LNCaP clone FGC (cell line): ENCODE data around the gene MBOAT2.
A peak's percentile ranks its signal among the peaks of the same experiment; 100 is the strongest.
"Not testable (repeated sequence)": the region's sequence is repeated elsewhere in the genome, so short reads cannot be mapped to it uniquely, and the experiment has no call there.

Experiments used
- DNase-seq: peaks from one replicate; pipeline ENCODE4 v3.0.0-alpha.2; 2011; ENCODE audit warnings: low read depth
- H3K4me3 ChIP-seq: 2 replicates; pipeline ENCODE4 v1.5.1; 2011; ENCODE audit warnings: mild to moderate bottlenecking, low read depth, low read length, control low read depth
- CTCF ChIP-seq: IDR thresholded peaks from 2 replicates; pipeline ENCODE4 v1.5.1; 2012; ENCODE audit warnings: mild to moderate bottlenecking; ENCODE audit not compliant: control insufficient read depth, insufficient read depth; ENCODE audit errors: extremely low read depth

Gene MBOAT2

GRCh38 chr2:8925411-8925810 is 78.1 kb downstream of the MBOAT2 start:
- TF ChIP-seq CTCF, result no peak
- H3K4me3 ChIP-seq, result no peak overlapping the region
- DNase-seq, result no peak

GRCh38 chr2:8923183-8923582 is 80.3 kb downstream of the MBOAT2 start:
- TF ChIP-seq CTCF, result no peak
- DNase-seq, result no peak

DNA sequence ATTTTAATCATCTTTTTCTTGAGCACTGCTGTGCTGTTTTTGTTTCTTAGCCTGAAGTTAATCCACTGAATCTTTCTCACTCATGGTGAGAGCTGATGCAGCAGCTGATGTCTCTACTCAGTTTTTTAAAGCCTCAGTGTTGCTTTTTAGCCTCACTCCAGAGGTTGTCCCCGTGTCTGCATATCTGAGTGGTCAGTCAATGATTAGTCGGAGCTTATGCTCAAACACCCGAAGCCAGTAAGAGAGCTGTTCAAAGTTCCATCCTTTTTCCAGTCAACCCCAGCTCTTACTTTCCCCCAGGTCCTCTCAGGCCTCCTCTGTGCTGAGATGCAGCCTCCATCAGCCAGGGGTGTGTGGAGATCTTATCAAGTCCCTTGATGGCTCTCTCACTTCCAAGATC is 81.1 kb downstream of the MBOAT2 start:
- no peak for DNase-seq
- no peak overlapping the region for H3K4me3 ChIP-seq
- TF ChIP-seq CTCF, result no peak

More at GRCh38 chr2:8923183-8923582, 80.3 kb downstream of the MBOAT2 start:
- H3K4me3 ChIP-seq, result no peak overlapping the region

GRCh38 chr2:8918412-8918811 is 85.1 kb downstream of the MBOAT2 start:
- no peak for TF ChIP-seq CTCF
- H3K4me3 ChIP-seq, result no peak overlapping the region
- peak; percentile 21 for DNase-seq

GRCh38 chr2:8915941-8916340 is 87.5 kb downstream of the MBOAT2 start:
- no peak overlapping the region for H3K4me3 ChIP-seq
- TF ChIP-seq CTCF, result no peak
- no peak for DNase-seq

- not testable (repeated sequence) for H3K4me3 ChIP-seq, DNase-seq
Measured at GRCh38 chr2:8913767-8914166, 89.7 kb downstream of the MBOAT2 start.

GRCh38 chr2:8907764-8908288 is 95.7 kb downstream of the MBOAT2 start:
- no peak for TF ChIP-seq CTCF
- no peak overlapping the region for H3K4me3 ChIP-seq
- no peak for DNase-seq

GRCh38 chr2:8903924-8904323 is 99.6 kb downstream of the MBOAT2 start:
- DNase-seq, H3K4me3 ChIP-seq: not testable (repeated sequence)

DNA sequence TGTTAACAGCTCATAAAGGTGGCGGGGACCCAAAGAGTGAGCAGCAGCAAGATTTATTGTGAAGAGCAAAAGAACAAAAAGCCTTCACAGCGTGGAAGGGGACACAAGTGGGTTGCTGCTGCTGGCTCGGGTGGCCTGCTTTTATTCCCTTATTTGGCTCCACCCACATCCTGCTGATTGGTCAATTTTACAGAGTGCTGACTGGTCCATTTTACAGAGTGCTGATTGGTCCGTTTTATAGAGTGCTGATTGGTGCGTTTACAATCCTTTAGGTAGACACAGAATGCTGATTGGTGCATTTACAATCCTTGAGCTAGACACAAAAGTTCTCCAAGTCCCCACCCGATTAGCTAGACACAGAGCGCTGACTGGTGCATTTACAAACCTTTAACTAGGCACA is 100.7 kb downstream of the MBOAT2 start:
- H3K4me3 ChIP-seq, DNase-seq: not testable (repeated sequence)

GRCh38 chr2:8897206-8897605 is 106.3 kb downstream of the MBOAT2 start:
- DNase-seq, H3K4me3 ChIP-seq: not testable (repeated sequence)

GRCh38 chr2:8896671-8897070 is 106.8 kb downstream of the MBOAT2 start:
- H3K4me3 ChIP-seq, DNase-seq: not testable (repeated sequence)
